ENCODE data around the gene PRDM2.

The PRDM2 gene

DNA sequence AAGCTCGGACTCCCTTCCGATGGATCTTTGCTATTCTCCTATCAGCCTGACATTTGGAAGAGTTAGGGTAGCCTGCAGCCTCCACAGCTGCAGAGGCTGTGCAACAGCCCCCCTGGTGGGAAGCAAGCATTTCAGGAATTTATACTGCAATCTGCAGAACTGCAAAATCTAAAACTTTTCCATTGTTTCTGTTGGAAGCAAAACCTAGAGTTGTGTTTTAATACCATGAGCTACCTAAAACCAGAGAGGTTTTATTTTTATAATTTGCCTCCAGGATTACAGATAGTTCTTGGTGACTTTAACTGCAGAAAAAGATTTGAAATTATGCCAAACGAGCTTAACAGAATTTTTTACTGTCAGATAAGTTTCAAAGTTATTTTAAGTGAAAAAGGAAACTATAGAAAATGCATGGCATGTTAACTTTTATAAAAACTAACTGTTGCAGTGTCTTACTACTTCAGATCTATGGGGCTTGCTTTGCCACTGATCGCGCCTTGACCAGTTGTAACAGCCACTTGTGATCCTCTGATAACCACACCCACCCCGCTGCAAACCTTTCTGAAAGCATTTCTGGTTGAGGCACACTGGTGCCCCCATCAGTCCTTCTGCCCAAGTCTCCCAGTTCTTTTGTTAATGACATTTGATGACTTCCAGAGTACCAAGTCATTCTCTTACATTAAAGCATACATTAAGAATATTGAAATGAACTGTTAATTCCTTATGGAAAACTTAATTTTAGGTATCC, 64.8 kb downstream of the PRDM2 start:
- DNase-seq (ENCODE audit: low spot score) = no peak

DNA sequence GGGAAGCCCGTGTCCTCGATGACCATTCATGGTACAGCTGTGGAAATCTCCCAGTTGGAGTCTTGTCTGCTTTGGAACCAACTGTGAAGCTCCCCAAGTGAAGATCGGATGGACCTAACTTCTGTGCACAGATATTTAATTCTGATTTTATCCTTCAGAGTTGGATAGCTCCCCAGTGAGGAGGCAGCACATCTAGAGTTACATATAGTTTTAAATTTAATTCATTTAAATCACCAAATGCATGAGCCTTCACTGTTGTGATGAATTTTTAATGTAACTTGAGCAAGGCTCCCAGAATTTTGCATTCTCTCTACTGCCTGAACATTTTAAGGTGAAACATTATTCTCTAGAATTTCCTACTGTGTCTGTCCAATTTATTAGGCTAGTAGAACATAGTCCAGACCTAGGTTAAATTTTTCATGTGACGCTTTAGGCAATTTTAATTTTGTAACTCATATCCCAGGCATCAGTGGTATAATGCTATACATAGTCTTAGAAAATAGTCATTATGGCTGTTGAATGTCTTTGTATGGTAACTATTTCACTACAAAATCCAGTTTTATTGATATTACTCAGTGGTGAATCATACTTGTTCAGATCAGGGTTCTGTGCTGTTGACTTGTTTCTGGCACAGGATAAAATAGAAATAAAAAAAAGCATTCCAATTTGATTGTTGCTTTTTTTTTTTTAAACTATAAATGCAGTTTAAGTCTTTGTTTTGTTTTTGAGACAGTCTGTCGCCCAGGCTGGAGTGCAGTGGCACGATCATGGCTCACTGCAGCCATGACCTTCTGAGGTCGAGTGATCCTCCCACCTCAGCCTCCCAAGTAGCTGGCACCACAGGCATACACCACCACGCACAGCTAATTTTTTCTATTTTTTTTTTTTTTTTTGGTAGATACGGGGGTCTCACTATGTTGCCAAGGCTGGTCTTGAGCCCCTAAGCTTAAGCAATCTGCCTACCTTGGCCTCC, 66.9 kb downstream of the PRDM2 start:
- no peak for DNase-seq (ENCODE audit: low spot score)

DNA sequence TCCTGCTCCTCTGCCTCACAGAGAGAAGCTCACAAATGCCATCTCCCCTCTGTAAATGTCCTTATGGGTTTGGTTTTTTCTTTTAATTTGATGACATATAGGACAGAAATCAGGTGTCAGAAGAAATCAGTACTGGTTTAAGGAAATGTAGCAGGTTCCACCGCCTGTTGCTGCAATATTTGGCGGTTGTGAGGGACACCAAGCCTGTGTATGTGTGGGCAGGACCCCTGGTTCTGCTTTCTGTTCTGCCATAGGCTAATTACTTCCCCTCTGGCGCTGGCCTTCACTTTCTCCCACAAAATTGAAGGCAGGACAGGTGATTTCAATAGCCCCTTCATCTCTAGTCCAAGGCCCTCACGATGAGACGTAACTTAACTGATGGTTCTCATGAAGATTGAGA, 69.2 kb downstream of the PRDM2 start:
- DNase-seq (ENCODE audit: low spot score) = no peak

DNA sequence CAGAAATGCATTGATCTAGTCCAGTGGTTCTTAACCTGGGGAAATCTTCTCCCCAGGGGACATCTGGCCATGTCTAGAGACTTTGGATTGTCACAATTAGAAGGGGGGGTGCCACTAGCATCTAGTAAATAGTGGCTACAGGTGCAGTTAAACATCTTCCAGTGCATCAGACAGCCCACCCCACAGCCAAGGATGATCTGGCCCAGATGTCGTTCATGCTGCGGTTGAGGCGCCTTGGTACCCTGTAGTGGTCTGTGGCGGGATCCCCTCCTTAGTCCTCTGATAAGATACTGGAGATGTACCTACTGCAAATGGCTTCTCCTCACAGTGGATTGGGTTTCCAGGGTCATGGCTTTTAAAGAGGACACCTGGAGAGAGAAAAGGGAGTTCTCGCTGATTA, 69.8 kb downstream of the PRDM2 start:
- DNase-seq (ENCODE audit: low spot score) = no peak

- DNase-seq (ENCODE audit: low spot score) = no peak
Observed at GRCh38 chr1:13770743-13771142, 70.8 kb downstream of the PRDM2 start.

- no peak for DNase-seq (ENCODE audit: low spot score)
Observed at GRCh38 chr1:13771745-13772144, 71.8 kb downstream of the PRDM2 start.

- no peak for DNase-seq (ENCODE audit: low spot score)
Observed at GRCh38 chr1:13772271-13772670, 72.3 kb downstream of the PRDM2 start.

GRCh38 chr1:13774121-13774520, 74.1 kb downstream of the PRDM2 start:
- DNase-seq (ENCODE audit: low spot score) = no peak

DNA sequence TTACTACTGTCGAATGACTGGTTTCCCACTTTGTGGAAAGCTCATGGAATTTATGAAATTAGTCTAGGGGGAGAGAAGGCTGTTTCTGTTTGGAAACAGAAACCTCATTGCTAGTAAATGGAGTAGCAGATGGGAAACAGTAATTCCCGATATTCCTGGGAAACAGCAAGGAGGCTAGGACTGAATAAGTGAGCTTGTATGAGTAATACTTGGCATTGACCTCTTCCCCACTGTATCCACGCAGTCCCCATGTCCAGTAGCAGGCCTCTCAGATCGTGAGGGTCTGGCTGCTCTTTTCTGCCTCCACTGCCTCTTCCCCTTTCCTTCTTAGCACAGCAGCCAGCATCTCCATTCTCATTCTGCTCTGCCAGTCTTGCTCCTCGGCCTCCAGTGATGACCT, 75.5 kb downstream of the PRDM2 start:
- DNase-seq (ENCODE audit: low spot score) = no peak

DNA sequence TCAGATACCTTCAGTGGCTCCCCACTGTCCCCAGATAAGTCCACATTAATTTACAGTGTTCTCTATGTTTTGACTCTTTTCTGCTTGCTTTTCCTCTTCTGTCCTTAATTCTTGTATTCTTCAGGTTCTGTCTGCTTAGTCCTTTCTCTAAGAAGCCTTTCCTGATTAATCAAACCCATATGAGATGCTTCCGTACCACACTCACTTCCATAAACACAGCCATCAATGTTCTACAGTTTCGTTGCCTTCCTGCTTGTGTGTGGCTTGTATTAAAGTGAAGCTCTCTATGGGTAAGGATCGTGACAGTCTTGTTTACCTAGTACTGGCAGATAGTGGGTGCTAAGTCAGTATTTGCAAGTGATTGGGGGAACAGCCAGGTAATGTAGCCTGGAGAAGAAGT, 75.9 kb downstream of the PRDM2 start:
- no peak for DNase-seq (ENCODE audit: low spot score)

- DNase-seq (ENCODE audit: low spot score) = no peak
Observed at GRCh38 chr1:13778431-13778830, 78.4 kb downstream of the PRDM2 start.

GRCh38 chr1:13779930-13780329, 79.9 kb downstream of the PRDM2 start:
- no peak for DNase-seq (ENCODE audit: low spot score)

- DNase-seq (ENCODE audit: low spot score) = no peak
Observed at GRCh38 chr1:13780780-13781179, 80.8 kb downstream of the PRDM2 start.

DNA sequence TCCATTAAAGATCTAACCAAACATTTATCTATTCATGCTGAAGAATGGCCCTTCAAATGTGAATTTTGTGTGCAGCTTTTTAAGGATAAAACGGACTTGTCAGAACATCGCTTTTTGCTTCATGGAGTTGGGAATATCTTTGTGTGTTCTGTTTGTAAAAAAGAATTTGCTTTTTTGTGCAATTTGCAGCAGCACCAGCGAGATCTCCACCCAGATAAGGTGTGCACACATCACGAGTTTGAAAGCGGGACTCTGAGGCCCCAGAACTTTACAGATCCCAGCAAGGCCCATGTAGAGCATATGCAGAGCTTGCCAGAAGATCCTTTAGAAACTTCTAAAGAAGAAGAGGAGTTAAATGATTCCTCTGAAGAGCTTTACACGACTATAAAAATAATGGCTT, 81.2 kb downstream of the PRDM2 start:
- no peak for DNase-seq (ENCODE audit: low spot score)

DNA sequence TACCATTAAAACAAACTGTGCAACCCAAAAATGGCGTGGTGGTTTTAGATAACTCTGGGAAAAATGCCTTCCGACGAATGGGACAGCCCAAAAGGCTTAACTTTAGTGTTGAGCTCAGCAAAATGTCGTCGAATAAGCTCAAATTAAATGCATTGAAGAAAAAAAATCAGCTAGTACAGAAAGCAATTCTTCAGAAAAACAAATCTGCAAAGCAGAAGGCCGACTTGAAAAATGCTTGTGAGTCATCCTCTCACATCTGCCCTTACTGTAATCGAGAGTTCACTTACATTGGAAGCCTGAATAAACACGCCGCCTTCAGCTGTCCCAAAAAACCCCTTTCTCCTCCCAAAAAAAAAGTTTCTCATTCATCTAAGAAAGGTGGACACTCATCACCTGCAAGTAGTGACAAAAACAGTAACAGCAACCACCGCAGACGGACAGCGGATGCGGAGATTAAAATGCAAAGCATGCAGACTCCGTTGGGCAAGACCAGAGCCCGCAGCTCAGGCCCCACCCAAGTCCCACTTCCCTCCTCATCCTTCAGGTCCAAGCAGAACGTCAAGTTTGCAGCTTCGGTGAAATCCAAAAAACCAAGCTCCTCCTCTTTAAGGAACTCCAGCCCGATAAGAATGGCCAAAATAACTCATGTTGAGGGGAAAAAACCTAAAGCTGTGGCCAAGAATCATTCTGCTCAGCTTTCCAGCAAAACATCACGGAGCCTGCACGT, 82.1 kb downstream of the PRDM2 start:
- no peak for DNase-seq (ENCODE audit: low spot score)

GRCh38 chr1:13782634-13783360, 82.8 kb downstream of the PRDM2 start:
- DNase-seq (ENCODE audit: low spot score) = no peak

DNA sequence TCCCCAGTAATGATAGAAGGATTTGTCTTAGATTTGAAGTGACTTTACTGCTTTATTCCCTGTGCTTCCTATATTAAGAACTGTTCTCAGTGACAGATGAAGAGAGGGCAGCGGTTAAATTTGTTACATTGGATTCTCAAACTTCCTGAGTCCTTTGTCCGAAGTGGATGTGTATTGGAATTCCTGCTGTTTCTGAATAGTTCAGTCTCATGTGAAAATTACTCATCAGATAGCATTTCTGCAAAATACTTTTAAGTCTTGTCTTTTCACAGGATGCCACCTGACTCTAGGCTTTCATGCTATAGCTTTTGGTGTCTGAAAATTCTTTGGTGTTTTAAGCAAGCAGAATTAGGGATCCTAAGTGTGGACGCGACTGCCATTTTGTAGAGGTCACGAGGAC, 83.6 kb downstream of the PRDM2 start:
- DNase-seq (ENCODE audit: low spot score) = no peak

DNA sequence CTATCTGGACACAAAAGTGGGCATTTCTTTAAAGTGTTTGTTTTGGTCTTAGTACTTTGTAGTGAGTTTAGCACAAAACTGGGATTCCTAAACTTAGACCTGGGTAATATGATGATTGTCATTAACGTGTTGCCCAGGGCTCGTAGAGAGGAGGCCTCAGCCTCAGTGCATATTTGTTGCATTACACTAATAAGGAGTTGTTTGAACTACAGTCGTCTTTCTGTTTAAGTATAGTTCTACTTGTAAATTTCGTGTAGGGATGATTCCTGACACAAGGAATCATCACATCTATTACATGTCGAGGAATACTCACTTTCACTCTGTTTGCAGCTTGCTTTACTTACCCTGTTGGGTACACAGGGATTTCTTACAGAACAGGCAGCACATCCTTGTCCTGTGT, 85.0 kb downstream of the PRDM2 start:
- DNase-seq (ENCODE audit: low spot score) = no peak

DNA sequence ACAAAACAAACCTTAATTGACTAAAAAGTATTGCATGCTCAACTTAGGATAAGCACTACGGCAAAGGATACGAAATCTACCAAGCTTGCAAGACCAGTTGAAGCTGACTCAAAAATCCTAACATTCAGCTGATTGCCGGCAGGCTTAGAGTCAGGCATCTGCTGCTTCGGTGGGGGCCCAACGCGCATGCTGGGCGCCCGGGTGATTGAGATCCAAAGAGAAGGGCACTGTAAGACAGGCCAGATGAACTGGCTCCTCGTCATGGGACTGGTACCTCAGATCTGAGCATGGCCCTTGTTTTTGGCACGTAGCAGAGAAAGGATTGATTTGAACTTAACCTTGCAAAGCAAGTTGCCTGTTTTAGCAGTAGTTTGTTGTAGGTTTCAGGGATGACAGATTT, 86.6 kb downstream of the PRDM2 start:
- no peak for DNase-seq (ENCODE audit: low spot score)

DNA sequence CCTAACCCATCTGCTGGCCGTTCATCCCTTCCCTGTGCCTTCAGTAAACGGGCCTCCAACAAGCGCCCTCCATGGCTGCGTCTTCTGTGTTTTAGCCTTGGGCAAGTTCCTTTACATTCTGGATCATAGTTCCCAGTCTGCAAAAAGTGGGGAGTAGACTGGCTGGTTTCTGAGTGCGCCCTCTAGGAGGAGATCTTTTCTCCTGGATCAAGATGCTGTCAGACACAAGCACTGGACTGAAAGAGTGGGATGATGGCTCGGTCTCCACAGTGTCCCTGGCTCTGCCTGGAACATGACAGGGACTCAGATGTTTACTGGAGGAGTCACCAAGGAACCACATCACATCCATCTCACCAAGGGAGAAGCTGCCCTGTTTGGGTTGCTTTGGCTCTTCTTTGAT, 88.8 kb downstream of the PRDM2 start:
- DNase-seq (ENCODE audit: low spot score) = no peak

- no peak for DNase-seq (ENCODE audit: low spot score)
Observed at GRCh38 chr1:13790290-13791030, 90.5 kb downstream of the PRDM2 start.
